Sciatic nerve (tissue), 2 donors: ENCODE data around the gene LPIN1. TPM values are rescaled to one million over a fixed set of nuclear protein-coding genes. Genes with fewer than 3 reads are reported as not detected.

ENCODE experiments used
- ATAC-seq: fragments of 200-7000 bp; cut with Tn5 transposase; one replicate; pipeline ENCODE4 v1.9.1; 2020; ENCODE audit warnings: mild to moderate bottlenecking, moderate library complexity
- DNase-seq: peaks from one replicate; pipeline ENCODE4 v3.0.0-alpha.2; 2020; ENCODE audit warnings: low spot score
- intact Hi-C: fragments of 100-400 bp; cut with DNase I; formaldehyde crosslinking; loops from one replicate; pipeline ENCODE4 v1.14.2; 2022
- total RNA-seq: library from RNA; stranded (reverse); fragmentation: NEBNext Ultra II Directional; extraction: Animal tissue kit (Norgen Biotek cat#: 25700); gene quantifications from one replicate; pipeline ENCODE4 v1.2.1, GENCODE V29; 2021
- donor health status: DM: no; HTN: no; CAD: no.
- donor health status: DM: no; HTN: no; CAD: no.

The LPIN1 gene
- total RNA-seq, 1 donor from 2014 or later, result 141 TPM

- no peak for DNase-seq
- intact Hi-C loops, result loop anchor here (5.0 kb wide), 1 partner anchor 88 kb away; no protein-coding TSS in a partner anchor
These were observed 29.0 kb downstream of the LPIN1 start for GRCh38 chr2:11775384-11775783.

GRCh38 chr2:11777066-11777782 lies 30.8 kb downstream of the LPIN1 start:
- ATAC-seq, result peak; percentile 80
- peak; percentile 69 for DNase-seq
- intact Hi-C loops, result loop anchor here (5.0 kb wide), 1 partner anchor 90 kb away; no protein-coding TSS in a partner anchor

More at GRCh38 chr2:11775384-11775783, 29.0 kb downstream of the LPIN1 start:
- ATAC-seq, result no peak

- ATAC-seq, result no peak
- DNase-seq, result peak; percentile 40
- intact Hi-C loops, result loop anchor here (5.0 kb wide), 1 partner anchor 91 kb away; no protein-coding TSS in a partner anchor
These were observed 31.5 kb downstream of the LPIN1 start for GRCh38 chr2:11777886-11778415.

DNA sequence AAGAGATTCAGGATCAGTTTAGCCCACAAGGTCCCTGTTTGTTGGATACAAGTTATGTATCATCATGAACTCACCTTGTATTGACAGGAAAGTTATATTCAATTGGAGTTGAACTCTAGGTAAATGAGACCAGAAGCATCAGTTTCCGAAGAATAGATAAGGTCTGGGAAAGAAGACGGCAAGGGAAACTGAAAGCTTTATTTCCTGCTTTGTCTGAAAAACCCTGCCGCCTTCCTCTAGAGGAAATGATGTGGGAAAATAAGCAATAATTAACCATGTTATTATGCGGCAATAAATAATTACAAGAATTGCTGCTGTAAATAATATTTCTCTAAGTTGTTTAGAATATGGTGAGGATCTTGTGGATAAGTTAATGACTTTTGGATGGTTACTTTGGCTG lies 32.0 kb downstream of the LPIN1 start:
- ATAC-seq, result no peak

GRCh38 chr2:11778923-11779757 lies 32.7 kb downstream of the LPIN1 start:
- intact Hi-C loops, result loop anchor here (5.0 kb wide), 1 partner anchor 92 kb away; no protein-coding TSS in a partner anchor
- DNase-seq, result peak; percentile 92
- ATAC-seq, result peak; percentile 92

More for the DNA sequence above, 32.0 kb downstream of the LPIN1 start:
- intact Hi-C loops, result loop anchor here (5.0 kb wide), 1 partner anchor 91 kb away; no protein-coding TSS in a partner anchor
- DNase-seq, result no peak

DNA sequence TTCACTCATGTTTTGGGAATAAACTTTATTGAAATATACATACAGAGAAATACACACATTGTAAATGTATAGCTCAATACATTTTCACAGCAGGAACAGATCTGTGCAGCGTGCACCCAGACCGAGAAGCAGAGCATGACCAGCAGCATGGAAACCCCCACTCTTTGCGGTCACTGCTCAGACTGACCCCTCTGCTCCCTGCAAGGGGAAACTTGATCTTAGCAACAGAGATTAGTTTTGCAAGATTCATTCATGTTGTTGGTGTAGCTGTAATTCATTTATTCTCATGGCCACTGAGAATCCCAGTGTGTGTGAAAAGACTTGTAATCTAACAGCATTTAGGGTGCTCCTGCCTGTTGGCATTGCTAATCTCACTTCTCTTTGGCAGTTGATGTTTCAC lies 35.2 kb downstream of the LPIN1 start:
- DNase-seq, result no peak
- intact Hi-C loops, result no loop called here
- ATAC-seq, result no peak

GRCh38 chr2:11784280-11784679 lies 37.8 kb downstream of the LPIN1 start:
- intact Hi-C loops, result no loop called here
- DNase-seq (peak; percentile 46), ATAC-seq (peak; percentile 21)

DNA sequence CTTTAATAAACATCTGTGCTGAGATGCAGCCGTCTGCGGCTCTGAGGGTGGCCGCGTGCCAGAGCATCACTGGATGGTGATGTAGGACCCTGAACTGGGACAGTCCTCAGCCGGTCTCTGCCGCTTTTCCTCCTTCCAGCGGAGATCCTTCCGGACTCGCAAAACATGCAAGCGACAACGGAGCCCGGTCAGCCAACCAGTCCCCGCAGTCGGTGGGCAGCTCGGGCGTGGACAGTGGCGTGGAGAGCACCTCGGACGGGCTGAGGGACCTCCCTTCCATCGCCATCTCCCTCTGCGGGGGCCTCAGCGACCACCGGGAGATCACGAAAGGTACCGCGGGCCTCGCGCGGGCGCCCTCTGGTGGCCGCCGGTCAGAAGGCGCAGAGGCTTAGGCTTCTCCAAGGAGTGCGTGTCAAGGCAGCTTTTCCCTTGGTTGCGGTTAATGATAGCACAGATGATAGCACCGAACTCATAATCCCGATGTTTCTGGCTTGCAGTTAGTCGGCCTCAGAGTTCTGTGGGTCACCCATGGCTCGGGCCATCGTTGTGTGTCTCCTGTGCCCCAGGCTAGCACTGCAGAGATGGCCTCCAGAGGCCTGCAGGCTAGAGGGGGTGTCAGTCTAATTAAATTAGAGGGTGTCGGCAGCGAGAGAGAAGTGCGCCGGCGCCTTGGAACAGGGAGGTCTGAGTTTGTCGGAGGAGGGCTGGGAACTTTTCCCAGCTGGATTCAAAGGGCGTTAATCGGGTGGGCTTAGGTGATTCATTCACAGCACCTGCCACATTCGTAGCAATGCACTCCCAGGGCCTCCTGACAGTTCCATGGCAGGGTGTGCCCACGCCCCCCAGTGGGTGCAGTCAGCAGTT lies 38.5 kb downstream of the LPIN1 start:
- intact Hi-C loops, result no loop called here
- DNase-seq, result peak; percentile 73
- peak; percentile 75 for ATAC-seq

DNA sequence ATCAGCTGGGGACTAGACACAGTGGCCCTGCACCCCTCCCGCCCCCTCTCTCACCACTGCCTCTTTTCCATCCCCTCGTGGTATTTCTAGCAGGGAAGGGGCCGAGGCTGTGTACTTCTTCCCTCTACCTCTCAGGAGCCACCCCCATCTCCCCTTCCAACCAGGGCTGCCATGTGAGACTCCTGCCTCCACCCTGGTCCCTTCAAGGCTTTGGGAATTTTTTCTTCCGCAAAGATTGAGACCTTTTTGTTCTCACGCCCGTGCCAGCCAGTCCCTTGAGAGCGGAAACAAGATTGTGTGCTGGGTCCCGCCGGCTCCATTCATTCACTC lies 39.1 kb downstream of the LPIN1 start:
- ATAC-seq, result no peak
- intact Hi-C loops, result no loop called here
- peak; percentile 53 for DNase-seq

DNA sequence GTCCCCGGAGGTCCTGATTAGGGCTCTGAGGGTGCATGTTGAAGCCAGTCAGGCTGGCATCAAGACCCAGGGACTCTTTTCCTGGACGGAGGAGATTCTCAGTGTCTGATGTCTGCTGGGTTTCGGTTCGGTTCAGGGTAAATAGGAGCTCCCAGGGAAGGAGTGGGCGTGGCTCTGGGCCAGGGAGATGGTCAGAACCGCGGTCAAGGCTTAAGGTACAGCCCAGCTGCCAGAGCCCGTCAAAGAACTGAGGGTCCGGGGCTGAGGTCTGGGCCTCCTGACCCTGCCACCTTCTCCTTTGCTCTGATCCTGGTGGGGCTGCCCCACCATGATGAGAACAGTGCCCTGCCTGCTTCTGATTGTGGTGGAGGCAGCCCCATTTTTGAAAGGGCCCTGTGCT lies 39.8 kb downstream of the LPIN1 start:
- intact Hi-C loops, result no loop called here
- no peak for ATAC-seq
- DNase-seq, result no peak

DNA sequence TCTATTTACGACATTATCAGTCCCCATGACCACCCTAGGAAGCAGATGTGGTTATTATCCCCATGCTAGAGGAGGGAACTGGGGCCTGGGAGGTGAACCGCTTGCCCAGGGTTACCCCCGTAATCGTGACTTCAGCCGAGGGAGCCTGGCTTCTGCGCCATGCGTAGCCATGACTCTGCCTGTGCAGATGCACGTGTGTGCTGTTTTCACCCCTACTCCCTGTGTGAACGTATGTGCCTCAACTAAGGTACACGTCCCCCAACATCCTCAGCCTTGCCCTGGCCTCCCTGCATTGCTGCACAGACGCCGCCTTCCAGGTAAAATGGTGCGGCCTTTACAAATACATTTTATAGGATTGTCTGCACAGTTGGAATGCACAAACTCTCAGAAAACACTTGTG lies 40.2 kb downstream of the LPIN1 start:
- no peak for ATAC-seq
- intact Hi-C loops, result no loop called here
- peak; percentile 48 for DNase-seq

GRCh38 chr2:11787991-11788390 lies 41.6 kb downstream of the LPIN1 start:
- ATAC-seq (no peak), DNase-seq (peak; percentile 27)
- intact Hi-C loops, result no loop called here

DNA sequence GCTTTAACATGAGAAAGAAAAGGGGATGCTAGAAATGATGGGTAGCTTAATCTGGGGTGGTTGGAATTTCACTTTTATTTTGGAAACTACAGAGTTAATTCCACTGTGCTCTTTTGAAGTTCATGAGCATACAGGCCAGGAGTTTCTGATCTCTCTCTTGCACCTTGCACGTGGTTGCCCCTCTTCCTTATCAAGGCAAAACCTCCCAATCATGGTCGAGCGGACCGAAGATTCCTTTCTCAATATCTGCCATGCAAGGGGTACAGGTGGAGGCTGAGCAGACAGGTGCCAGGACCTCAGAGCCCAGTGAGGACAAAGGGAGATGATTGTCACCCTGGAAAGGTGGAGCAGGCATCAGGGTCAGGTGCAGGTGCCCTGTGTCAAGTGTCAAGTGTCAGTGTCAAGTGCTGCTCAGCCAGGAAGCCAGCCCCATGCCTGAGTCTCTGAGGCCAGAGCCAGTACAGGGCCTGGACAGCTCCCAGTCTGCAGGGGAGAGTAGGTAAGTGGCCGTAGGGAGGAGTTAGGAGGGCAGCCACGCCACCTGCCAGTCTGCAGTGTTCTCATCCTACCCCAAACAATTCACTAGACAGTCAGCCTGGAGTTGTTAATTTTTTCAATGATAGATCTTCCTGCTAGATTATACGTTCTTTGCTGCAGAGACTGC lies 42.2 kb downstream of the LPIN1 start:
- intact Hi-C loops, result no loop called here
- DNase-seq (peak; percentile 25), ATAC-seq (no peak)

GRCh38 chr2:11789243-11789642 lies 42.8 kb downstream of the LPIN1 start:
- intact Hi-C loops, result no loop called here
- DNase-seq (peak; percentile 22), ATAC-seq (no peak)

DNA sequence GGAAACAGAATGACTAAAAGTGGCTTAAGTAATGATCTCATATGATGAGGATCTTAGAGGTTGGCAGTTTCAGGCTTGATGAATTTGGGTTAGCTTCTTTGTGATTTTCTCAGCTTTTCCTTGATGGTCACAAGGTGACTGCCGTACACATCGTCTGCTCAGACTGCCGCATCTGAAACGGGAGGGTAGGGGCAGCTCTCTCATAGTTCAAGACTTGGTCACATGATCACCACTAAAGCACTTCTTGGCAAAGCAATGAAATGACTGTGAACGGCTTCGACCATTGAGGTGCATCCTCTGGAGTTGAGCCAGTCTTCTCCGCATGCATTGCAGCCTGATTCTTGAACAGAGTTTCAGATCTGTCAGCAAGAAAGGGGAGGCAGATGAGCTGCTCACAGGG lies 43.8 kb downstream of the LPIN1 start:
- intact Hi-C loops, result no loop called here
- ATAC-seq (no peak), DNase-seq (no peak)

DNA sequence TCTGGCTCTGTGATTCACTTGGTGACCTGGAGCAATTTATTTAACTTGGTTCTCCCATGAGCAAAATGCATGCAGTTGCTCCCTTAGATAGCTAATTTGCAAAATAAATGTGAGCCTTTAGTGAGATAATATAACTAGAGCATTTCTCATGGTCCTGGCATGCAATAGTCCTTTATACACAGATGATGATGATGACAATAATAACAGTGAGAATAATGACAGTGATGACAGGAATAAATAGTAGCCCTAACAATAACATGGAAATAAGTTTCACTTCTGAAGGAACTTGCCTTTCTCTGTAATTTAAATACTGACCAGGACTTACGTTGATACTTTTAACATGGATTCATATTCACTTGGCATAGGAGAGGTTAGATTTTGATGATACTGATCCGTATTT lies 49.2 kb downstream of the LPIN1 start:
- no peak for ATAC-seq
- intact Hi-C loops, result no loop called here
- no peak for DNase-seq

- intact Hi-C loops, result no loop called here
- DNase-seq, result no peak
- ATAC-seq, result peak; percentile 83
These were observed 50.0 kb downstream of the LPIN1 start for GRCh38 chr2:11796190-11797171.
